ENCODE results near the gene TTLL6. TPM values are rescaled to one million over a fixed set of nuclear protein-coding genes. Genes with fewer than 3 reads are reported as not detected.

The TTLL6 gene
- total and polyA plus RNA-seq, 11 donors = 0.07 to 0.55 (median 0.15) TPM; not detected in 8

GRCh38 chr17:48738803-48739526, 78.1 kb downstream of the TTLL6 start:
- peaks cover 57 to 100% (median 94%) of the 10 kb centered on the region in 9 donors for H3K27me3 ChIP-seq
- H3K27ac ChIP-seq = no peak overlapping the region
- no peak overlapping the region for H3K4me3 ChIP-seq
- ATAC-seq (no peak), DNase-seq (no peak)
- no peaks in the 10 kb centered on the region for H3K4me1 ChIP-seq
- intact Hi-C loops (cut with DNase I) = loop anchor here in 1 of 10 donors (10.0 kb wide), 1 partner anchor 256 kb away; the partner anchor contains the start of gene IGF2BP1
- H3K36me3 ChIP-seq = no peaks in the 10 kb centered on the region
- no peaks in the 10 kb centered on the region for H3K9me3 ChIP-seq
- TF ChIP-seq POLR2A (IDR thresholded peaks at IDR 0.05) = no peak
- TF ChIP-seq, protein P1, sequence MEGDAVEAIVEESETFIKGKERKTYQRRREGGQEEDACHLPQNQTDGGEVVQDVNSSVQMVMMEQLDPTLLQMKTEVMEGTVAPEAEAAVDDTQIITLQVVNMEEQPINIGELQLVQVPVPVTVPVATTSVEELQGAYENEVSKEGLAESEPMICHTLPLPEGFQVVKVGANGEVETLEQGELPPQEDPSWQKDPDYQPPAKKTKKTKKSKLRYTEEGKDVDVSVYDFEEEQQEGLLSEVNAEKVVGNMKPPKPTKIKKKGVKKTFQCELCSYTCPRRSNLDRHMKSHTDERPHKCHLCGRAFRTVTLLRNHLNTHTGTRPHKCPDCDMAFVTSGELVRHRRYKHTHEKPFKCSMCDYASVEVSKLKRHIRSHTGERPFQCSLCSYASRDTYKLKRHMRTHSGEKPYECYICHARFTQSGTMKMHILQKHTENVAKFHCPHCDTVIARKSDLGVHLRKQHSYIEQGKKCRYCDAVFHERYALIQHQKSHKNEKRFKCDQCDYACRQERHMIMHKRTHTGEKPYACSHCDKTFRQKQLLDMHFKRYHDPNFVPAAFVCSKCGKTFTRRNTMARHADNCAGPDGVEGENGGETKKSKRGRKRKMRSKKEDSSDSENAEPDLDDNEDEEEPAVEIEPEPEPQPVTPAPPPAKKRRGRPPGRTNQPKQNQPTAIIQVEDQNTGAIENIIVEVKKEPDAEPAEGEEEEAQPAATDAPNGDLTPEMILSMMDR (IDR thresholded peaks at IDR 0.05) = no peak
- WGBS, 4 donors = 2 to 4% (median 3%) methylated on average over 32 to 37 of the region's 37 CpGs

DNA sequence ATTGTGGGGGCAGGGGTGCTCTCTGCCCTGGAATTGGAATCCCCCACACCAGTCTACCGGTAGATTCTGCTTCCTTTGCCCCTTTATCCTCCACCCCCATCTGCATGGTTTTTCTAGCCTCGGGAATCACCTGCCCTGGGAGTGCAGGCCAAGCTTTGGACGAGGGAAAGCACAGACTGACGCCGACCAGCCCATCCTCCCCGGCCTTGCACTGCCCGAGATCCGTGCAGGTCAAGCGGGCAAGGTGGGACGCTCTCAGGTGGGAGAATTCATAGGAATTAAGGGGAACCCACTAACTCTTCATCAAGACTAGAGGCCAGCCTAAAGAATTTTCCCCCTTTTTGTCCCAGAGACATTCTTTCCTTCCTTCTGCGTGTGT, 78.6 kb downstream of the TTLL6 start:
- no peak for TF ChIP-seq POLR2A (IDR thresholded peaks at IDR 0.05)
- TF ChIP-seq, protein P1 (IDR thresholded peaks at IDR 0.05) = no peak
- H3K36me3 ChIP-seq = no peaks in the 10 kb centered on the region
- peaks cover 57 to 100% (median 96%) of the 10 kb centered on the region in 9 donors for H3K27me3 ChIP-seq
- no peaks in the 10 kb centered on the region for H3K9me3 ChIP-seq
- DNase-seq = no peak
- 3 to 5% (median 4%) methylated on average over 11 of the region's 11 CpGs for WGBS, 4 donors
- H3K4me1 ChIP-seq = peaks cover 0 to 2% (median 0%) of the 10 kb centered on the region in 12 donors
- no peak overlapping the region for H3K4me3 ChIP-seq
- ATAC-seq = no peak
- intact Hi-C loops (cut with DNase I) = loop anchor here in 1 of 10 donors (10.0 kb wide), 1 partner anchor 256 kb away; the partner anchor contains the start of gene IGF2BP1
- H3K27ac ChIP-seq = no peak overlapping the region

GRCh38 chr17:48737330-48738043, 79.5 kb downstream of the TTLL6 start:
- Histone ChIP-seq H3K4me1 (peaks cover 0 to 9% (median 0%) of the 10 kb centered on the region in 12 donors), H3K4me3 (no peak overlapping the region), H3K27ac (no peak overlapping the region), H3K36me3 (no peaks in the 10 kb centered on the region), H3K9me3 (no peaks in the 10 kb centered on the region), H3K27me3 (peaks cover 57 to 100% (median 96%) of the 10 kb centered on the region in 9 donors)
- 49 to 66% (median 54%) methylated on average over 4 of the region's 4 CpGs for WGBS, 4 donors
- DNase-seq = no peak
- intact Hi-C loops (cut with DNase I) = loop anchor here in 1 of 10 donors (10.0 kb wide), 1 partner anchor 257 kb away; the partner anchor contains the start of gene IGF2BP1
- TF ChIP-seq, protein P1 (IDR thresholded peaks at IDR 0.05) = no peak
- TF ChIP-seq POLR2A (IDR thresholded peaks at IDR 0.05) = no peak
- no peak for ATAC-seq

- 3 to 8% (median 4%) methylated on average over 7 of the region's 7 CpGs for WGBS, 4 donors
- DNase-seq (no peak), ATAC-seq (no peak)
- intact Hi-C loops (cut with DNase I) = loop anchor here in 1 of 10 donors (10.0 kb wide), 1 partner anchor 260 kb away; the partner anchor contains the start of gene IGF2BP1
- TF ChIP-seq POLR2A (IDR thresholded peaks at IDR 0.05) = no peak
- TF ChIP-seq, protein P1 (IDR thresholded peaks at IDR 0.05) = no peak
- peaks cover 0 to 9% (median 0%) of the 10 kb centered on the region in 12 donors for H3K4me1 ChIP-seq
- no peak overlapping the region for H3K27ac ChIP-seq
- H3K27me3 ChIP-seq = peaks cover 55 to 100% (median 98%) of the 10 kb centered on the region in 9 donors
- H3K9me3 ChIP-seq = no peaks in the 10 kb centered on the region
- H3K36me3 ChIP-seq = no peaks in the 10 kb centered on the region
- no peak overlapping the region for H3K4me3 ChIP-seq
These were observed 82.0 kb downstream of the TTLL6 start for GRCh38 chr17:48735062-48735351.
